ENCODE results near the gene GLYAT.

The GLYAT gene

DNA sequence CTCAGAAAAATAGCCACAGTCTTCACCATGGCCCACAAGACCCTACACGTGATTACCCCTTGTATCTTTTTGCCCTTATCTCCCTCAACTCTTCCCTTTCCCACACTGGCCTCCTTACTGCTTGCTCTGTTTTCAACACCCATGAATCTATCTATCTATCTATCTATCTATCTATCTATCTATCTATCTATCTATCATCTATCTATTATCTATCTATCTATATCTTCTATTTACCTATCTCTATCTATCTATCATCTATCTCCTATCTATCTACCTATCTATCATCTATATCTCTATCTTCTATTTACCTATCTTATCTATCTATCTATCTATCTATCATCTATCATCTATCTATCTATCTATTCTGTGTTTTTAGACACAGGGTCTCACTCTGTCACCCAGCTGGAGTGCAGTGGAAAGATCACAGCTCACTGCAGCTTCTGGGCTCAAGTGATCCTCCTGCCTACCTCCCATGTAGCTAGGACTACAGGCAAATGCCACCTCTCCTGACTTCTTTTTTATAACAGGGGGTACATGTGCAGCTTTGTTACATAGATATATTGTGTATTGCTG is 55.1 kb downstream of the GLYAT start:
- no peak for DNase-seq (ENCODE audit: low read depth)

DNA sequence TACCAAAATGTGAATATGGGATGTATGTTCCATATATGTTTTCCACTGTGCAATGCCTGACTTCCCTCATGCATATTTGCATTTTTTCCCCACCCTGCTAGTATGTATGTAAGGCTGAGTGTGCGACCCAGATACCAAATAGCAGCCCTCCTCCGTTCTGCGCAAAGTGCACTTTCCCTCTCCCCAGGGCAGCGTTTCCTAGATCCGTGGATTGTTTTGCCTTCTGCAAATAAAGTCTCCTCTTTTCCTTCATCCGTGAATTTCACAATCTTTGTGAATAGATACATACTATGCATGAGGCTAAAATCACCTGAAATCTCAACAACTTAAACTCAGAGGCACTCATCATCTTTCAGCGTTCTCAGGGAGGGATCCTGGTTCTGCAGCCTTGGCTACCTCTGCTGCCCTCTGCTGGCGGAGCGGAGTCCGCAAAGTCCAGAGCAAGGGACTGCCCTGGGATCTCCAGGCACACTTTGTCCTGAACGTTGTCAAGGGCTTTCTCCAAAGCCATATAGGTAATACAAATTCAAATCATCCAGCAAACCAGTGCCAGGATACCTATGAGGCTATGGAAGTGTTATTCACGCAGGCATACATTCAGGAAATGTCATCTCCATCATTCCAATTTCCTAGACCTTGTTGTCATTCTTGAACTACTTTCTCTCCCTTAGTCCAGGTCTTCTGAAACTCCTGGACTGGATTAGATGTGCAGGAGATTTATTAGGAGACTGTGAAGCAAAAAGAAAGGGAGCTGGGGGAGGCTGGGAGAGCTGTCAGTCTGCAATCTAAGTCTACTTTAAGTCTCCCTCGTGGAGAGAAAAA is 56.2 kb downstream of the GLYAT start:
- DNase-seq (ENCODE audit: low read depth) = peak; percentile 51

DNA sequence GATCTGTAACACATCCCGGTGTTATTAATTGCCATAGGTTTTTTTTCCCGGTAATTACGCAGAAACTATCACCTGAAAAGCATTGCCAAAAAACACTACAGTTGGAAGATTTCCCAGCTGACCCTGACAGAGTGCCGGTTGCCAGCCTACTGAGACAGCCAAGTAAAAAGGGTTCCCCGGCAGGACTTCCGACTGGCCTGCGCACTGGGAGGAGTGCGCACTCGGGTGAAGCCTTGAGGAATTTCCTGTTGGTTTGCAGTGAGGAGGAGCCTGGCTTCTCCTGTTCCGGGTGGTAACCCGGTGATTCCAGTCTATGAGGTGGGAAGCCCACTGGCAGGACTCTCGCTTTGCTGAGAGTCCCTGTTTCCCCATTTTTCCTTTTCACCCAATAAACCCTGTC is 57.1 kb downstream of the GLYAT start:
- DNase-seq (ENCODE audit: low read depth) = no peak

DNA sequence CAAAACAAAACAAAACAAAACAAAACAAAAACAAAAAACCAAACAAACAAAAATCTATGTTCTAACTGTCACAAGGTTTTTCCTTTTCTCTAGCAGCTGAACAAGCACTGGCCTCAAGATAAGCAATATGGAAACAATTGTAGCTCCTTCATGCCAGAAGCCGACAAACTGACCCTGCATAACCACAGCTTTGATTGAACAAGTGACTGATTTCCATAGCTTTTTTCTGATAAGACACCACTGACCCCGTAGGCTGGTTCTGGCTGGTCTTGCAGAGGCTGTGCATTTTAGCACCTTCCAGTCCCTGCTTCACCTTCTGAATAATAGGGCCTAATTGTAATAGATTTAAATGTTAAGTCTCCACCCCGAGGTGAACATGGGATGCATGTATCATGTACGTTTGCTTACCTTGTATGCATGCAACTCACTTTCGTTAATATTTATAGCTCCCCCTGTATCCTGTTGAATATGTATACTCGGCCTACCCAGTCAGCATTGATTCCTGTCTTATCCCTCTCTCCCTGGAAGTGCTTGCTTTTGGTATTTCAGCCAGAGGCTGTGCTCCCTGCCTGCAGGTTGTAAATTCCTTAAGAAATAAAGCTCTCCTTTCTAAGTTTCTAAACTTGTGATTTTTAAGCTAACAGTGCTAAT is 59.6 kb downstream of the GLYAT start:
- DNase-seq (ENCODE audit: low read depth) = no peak

DNA sequence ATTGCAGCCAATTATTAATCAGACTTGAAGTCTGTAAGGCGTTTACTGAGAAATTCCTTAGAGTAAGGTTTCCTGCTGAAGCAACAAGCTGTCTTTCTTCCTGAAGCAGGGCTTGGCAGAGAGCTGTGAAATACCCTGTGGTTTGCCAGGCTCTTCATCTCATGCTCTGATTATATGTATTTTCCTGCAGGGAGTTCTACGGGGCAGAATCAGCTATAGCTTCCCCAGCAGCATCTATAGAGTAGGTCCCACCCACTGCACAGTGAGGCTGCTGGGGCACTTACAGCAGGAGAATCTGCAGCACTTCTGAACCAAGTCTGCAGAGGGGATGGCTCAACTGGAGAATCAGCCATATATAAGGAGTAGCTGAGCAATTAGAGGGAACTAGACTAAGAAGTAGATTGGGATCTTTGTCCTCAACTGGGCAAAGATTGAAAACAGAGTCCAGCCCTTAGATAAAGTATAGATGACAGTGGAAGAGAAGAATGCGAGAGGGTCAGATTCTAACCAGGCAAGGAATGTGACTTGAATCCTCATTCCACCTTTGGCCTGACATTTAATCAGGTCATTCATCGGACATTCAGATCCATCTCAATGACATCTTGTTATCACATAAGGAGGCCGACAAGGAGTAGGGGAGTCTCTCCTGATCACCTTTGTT is 71.7 kb downstream of the GLYAT start:
- no peak for DNase-seq (ENCODE audit: low read depth)

DNA sequence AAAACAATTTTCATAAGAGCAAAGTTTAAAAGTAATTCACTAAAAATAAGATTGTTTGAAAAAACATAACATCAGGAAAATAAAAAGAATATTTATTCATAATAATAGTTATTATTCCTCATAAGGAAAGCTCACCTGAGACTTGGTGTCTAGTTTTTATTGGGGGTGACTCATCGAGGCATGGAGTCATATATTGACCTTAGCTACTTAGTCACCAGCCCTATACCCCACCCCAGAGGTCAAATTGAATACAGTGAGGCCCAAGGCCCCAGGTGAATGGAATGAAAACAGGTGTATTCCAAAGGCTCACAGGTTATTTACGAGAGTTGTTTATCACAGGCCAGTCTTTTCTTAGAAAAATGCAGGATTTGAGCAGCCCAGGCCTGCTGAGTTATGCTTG is 72.3 kb downstream of the GLYAT start:
- no peak for DNase-seq (ENCODE audit: low read depth)
